Smooth muscle cell (in vitro differentiated cells): Measurements from ENCODE around the gene SHC4. TPM values are rescaled to one million over a fixed set of nuclear protein-coding genes. Genes with fewer than 3 reads are reported as not detected.

ENCODE experiments used
- DNase-seq: peaks from one replicate; lab custom pipeline; 2025; ENCODE audit not compliant: unreplicated experiment; lab: John Stamatoyannopoulos, UW
- H2AFZ ChIP-seq: fragments of 200-600 bp; sonication (generic); 2 replicates; pipeline ENCODE4 v1.6.0; 2016; ENCODE audit warnings: antibody characterized with exemption, low read depth, mild to moderate bottlenecking
- H3F3A ChIP-seq: fragments of 200-600 bp; sonication (generic); 2 replicates; pipeline ENCODE4 v1.6.0; 2017; ENCODE audit warnings: antibody characterized with exemption, low read depth
- H3K27ac ChIP-seq: fragments of 200-600 bp; sonication (generic); 2 replicates; pipeline ENCODE4 v1.5.1; 2016; ENCODE audit warnings: low read depth, mild to moderate bottlenecking
- H3K27me3 ChIP-seq: fragments of 200-600 bp; sonication (generic); 2 replicates; pipeline ENCODE4 v1.6.1; 2016; ENCODE audit warnings: low read depth, mild to moderate bottlenecking
- H3K36me3 ChIP-seq: fragments of 200-600 bp; sonication (generic); 2 replicates; pipeline ENCODE4 v1.5.1; 2016; ENCODE audit warnings: low read depth
- H3K4me1 ChIP-seq: fragments of 200-600 bp; sonication (generic); 2 replicates; pipeline ENCODE4 v1.5.1; 2016; ENCODE audit warnings: low read depth
- H3K4me2 ChIP-seq: fragments of 200-600 bp; sonication (generic); 2 replicates; pipeline ENCODE4 v1.6.0; 2016; ENCODE audit warnings: mild to moderate bottlenecking
- H3K4me3 ChIP-seq: fragments of 200-600 bp; sonication (generic); 2 replicates; pipeline ENCODE4 v1.5.1; 2016; ENCODE audit warnings: mild to moderate bottlenecking
- H3K79me2 ChIP-seq: fragments of 200-600 bp; sonication (generic); 2 replicates; pipeline ENCODE4 v1.6.0; 2016; ENCODE audit warnings: low read depth, mild to moderate bottlenecking
- H3K9ac ChIP-seq: fragments of 200-600 bp; sonication (generic); 2 replicates; pipeline ENCODE4 v1.6.0; 2016; ENCODE audit warnings: low read depth
- H3K9me3 ChIP-seq: fragments of 200-600 bp; sonication (generic); replicated peaks from 2 replicates; pipeline ENCODE4 v1.5.1; 2016; ENCODE audit warnings: low read depth
- H4K20me1 ChIP-seq: fragments of 200-600 bp; sonication (generic); 2 replicates; pipeline ENCODE4 v1.6.0; 2016; ENCODE audit warnings: low read depth
- WGBS: methylation state at CpG from one replicate; pipeline ENCODE4 v1.1.7; 2016; ENCODE audit warnings: low lambda C conversion rate; 5-methylcytosine and 5-hydroxymethylcytosine counted together
- polyA plus RNA-seq: library from polyadenylated mRNA; unstranded; fragments of >200 nt; fragmentation: Nextera tagmentation; extraction: Ambion mirVana; gene quantifications from 2 replicates; pipeline ENCODE4 v1.2.1, GENCODE V29; 2016
- total RNA-seq: library from RNA; depleted of rRNA; stranded (reverse); fragments of >200 nt; gene quantifications from 2 replicates; pipeline ENCODE4 v1.2.3, GENCODE V29; 2014
- TF ChIP-seq, protein P1 (sequence below): fragments of 200-600 bp; sonication (generic); IDR thresholded peaks from 2 replicates; pipeline ENCODE4 v1.5.1; 2017; ENCODE audit warnings: borderline replicate concordance, mild to moderate bottlenecking, antibody characterized with exemption; ENCODE audit not compliant: insufficient read depth, poor library complexity, severe bottlenecking

SHC4 gene
- total and polyA plus RNA-seq, 2 experiments from 2014 or later, result 0.39 to 1.2 TPM

DNA sequence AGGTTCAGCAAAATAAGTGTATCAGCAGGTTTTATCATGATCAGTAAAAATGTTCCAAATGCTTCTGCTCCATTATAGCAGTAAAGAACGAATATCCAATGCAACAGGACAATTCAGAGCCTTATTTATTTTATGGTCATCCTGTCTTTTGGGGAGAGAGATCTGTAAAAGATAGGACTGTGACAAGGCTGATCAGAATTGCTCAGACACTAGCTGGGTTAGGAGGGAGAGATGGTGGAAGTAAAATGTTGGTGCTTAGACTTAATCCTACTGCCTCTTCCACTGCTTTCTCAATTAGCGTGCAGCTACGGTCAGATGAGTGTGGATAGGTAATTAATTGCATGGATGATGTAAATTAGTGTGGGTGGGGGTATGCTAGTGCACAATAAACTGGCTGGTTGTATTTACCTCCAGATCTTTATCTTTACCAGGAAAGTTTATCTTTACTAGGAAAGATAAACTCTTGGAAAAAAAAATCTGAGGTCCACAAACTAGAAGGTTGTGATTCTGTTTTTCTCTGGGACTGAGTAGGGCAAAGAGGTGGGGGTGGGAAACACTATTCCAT lies 83.6 kb downstream of the SHC4 start:
- 50% methylated on average over 3 of the region's 3 CpGs for WGBS
- Histone ChIP-seq H3F3A (no peaks in the 10 kb centered on the region), H3K4me3 (peak overlapping the region; percentile 74), H3K27me3 (no peaks in the 10 kb centered on the region), H3K9me3 (no peaks in the 10 kb centered on the region), H3K27ac (no peak overlapping the region), H3K4me1 (peaks cover 13% of the 10 kb centered on the region), H3K36me3 (no peaks in the 10 kb centered on the region), H3K4me2 (peak overlapping the region; percentile 91), H3K9ac (no peak overlapping the region), H3K79me2 (peaks cover 16% of the 10 kb centered on the region), H4K20me1 (peaks cover 12% of the 10 kb centered on the region), H2AFZ (no peak overlapping the region)
- DNase-seq, result no peak
- TF ChIP-seq, protein P1, sequence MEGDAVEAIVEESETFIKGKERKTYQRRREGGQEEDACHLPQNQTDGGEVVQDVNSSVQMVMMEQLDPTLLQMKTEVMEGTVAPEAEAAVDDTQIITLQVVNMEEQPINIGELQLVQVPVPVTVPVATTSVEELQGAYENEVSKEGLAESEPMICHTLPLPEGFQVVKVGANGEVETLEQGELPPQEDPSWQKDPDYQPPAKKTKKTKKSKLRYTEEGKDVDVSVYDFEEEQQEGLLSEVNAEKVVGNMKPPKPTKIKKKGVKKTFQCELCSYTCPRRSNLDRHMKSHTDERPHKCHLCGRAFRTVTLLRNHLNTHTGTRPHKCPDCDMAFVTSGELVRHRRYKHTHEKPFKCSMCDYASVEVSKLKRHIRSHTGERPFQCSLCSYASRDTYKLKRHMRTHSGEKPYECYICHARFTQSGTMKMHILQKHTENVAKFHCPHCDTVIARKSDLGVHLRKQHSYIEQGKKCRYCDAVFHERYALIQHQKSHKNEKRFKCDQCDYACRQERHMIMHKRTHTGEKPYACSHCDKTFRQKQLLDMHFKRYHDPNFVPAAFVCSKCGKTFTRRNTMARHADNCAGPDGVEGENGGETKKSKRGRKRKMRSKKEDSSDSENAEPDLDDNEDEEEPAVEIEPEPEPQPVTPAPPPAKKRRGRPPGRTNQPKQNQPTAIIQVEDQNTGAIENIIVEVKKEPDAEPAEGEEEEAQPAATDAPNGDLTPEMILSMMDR, result no peak

DNA sequence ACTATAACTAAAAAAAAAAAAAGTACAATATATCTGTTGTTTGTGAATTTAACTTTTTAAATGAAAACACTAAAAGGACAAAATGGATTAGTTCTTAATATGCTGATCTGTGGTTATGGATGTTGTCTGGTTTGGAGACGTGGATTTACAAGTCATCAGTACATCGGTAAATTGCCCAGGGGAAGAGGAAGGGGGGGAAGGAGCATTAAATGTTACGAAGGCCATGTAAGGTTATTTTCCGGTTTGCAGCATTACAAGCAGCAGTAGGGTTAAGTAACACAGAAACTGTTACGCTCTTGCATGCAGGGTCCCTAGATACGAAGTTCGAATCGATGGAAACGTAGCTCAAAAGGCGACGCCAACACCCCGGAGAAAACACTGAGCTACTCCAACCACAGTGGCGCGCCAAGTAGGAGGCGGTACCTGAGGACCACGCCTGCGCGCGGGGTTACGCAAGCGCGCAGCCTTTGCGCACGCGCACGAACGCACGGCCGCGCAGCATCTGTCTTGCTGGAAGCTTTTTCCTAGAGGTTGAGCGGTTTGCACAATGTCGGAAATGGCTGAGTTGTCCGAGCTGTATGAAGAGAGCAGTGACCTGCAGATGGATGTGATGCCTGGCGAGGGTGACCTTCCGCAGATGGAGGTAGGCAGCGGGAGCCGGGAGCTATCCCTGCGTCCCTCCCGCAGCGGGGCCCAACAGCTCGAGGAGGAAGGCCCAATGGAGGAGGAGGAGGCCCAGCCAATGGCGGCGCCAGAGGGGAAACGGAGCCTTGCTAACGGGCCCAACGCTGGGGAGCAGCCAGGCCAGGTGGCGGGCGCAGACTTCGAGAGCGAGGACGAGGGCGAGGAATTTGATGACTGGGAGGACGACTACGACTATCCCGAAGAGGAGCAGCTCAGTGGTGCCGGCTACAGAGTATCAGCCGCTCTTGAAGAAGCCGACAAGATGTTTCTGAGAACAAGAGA lies 85.8 kb downstream of the SHC4 start, which contains the start of gene EID1:
TSS of gene EID1 (plus strand) at position 505 of the 966 bp plus-strand sequence. CDS start at position 548, 43 bp downstream.
- DNase-seq, result peak; percentile 77
- Histone ChIP-seq H4K20me1 (peaks cover 12% of the 10 kb centered on the region), H3K27me3 (no peaks in the 10 kb centered on the region), H2AFZ (peak within 1 kb of the TSS; percentile 94), H3K4me2 (peak within 1 kb of the TSS; percentile 91), H3K27ac (peak within 1 kb of the TSS; percentile 51), H3K4me1 (peaks cover 13% of the 10 kb centered on the region), H3K9ac (peak within 1 kb of the TSS; percentile 53), H3F3A (no peaks in the 10 kb centered on the region), H3K4me3 (peak within 1 kb of the TSS; percentile 74), H3K79me2 (peaks cover 16% of the 10 kb centered on the region), H3K9me3 (no peaks in the 10 kb centered on the region), H3K36me3 (no peaks in the 10 kb centered on the region)
- 2% methylated on average over 58 of the region's 58 CpGs for WGBS
- TF ChIP-seq, protein P1, result no peak

DNA sequence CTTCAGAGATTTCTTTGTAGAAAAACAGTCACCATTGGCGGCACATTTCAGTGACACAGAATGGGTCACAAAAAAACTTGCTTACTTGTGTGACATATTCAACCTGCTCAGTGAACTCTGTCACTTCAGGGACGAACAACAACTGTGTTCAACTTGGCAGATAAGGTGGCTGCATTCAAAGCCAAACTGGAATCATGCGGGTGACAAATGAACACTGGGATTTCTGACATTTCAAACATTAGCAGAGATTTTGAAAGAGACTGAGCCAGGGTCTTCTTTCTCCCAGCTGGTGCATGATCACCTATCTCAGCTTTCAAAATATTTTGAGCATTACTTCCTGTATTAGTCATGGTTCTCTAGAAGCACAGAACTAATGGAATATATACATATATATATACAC lies 87.7 kb downstream of the SHC4 start:
- 92% methylated on average over 3 of the region's 3 CpGs for WGBS
- Histone ChIP-seq H3K27ac (no peak overlapping the region), H3K27me3 (no peaks in the 10 kb centered on the region), H3K79me2 (peaks cover 16% of the 10 kb centered on the region), H3K4me1 (peaks cover 13% of the 10 kb centered on the region), H3K4me3 (no peak overlapping the region), H3F3A (no peaks in the 10 kb centered on the region), H3K9me3 (no peaks in the 10 kb centered on the region), H3K4me2 (no peak overlapping the region), H3K9ac (no peak overlapping the region), H2AFZ (no peak overlapping the region), H4K20me1 (peaks cover 12% of the 10 kb centered on the region), H3K36me3 (no peaks in the 10 kb centered on the region)
- TF ChIP-seq, protein P1, result no peak
- DNase-seq, result no peak
